ENCODE results near the gene C19orf25.

C19orf25 gene

GRCh38 chr19:1427221-1427920, 51.6 kb downstream of the C19orf25 start:
- DNase-seq, result no peak

GRCh38 chr19:1426736-1427135, 52.3 kb downstream of the C19orf25 start:
- DNase-seq, result no peak

GRCh38 chr19:1425902-1426301, 53.1 kb downstream of the C19orf25 start:
- DNase-seq, result no peak

- no peak for DNase-seq
Measured at GRCh38 chr19:1425102-1425837, 53.7 kb downstream of the C19orf25 start.

- DNase-seq, result no peak
Measured at GRCh38 chr19:1424192-1424955, 54.6 kb downstream of the C19orf25 start.

- no peak for DNase-seq
Measured at GRCh38 chr19:1423436-1424191, 55.4 kb downstream of the C19orf25 start.

Data from EL (cell line).